Measurements from ENCODE around the gene ARV1.
A peak's percentile ranks its signal among the peaks of the same experiment; 100 is the strongest.
"Not testable (repeated sequence)": the region's sequence is repeated elsewhere in the genome, so short reads cannot be mapped to it uniquely, and the experiment has no call there.

The ARV1 gene

GRCh38 chr1:231039161-231040018, 60.5 kb downstream of the ARV1 start:
- no peak for TF ChIP-seq CTCF (IDR thresholded peaks at IDR 0.05; ENCODE audit: low read depth, low read length)
- H3K4me3 ChIP-seq (ENCODE audit: low read depth, low read length) = peak overlapping the region; percentile 67
- in situ Hi-C loops (cut with HindIII; ENCODE audit: low sequenced_read_pairs) = no loop called here
- DNase-seq (ENCODE audit: low read depth, low spot score) = peak; percentile 30

DNA sequence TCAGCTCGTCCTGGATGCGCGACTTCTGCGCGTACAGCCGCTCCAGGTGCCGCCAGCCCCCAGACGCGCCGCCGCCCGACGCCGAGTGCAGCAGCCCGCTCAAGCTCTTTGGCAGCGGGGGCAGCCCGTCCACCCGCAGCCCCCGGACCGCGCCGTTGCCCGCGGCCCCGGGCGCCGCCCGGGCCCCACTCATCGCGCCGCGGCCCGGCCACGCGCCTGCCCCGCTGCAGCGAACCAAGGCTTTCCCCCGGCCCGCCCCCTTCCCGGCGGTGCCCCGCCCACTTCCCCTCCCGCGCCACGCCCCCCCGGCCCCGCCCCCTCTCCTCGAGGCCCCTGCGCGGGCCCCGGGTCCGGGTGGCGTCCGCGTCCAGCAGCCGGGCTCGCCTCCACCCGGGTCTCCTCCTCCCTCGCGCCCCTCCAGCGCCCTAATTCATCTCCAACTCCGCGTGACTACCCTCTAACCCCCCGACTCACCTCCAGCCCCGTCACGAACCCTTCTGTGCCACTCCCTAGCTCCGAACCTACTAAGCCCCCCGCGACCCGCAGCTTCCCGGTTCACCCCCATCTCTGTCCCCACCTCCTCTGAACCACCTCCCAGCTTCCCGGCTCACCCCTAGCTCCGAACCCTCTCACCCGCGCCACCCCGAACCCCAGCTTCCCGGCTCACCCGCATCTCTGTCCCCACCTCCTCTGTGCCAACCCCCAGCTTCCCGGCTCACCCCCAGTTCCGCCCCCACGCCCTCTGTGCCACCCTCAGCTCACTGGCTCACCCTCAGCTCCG, 61.3 kb downstream of the ARV1 start, which contains the start of gene FAM89A:
FAM89A (minus strand) TSS at position 236 of the 781 bp plus-strand sequence; CDS start at position 193, 43 bp downstream.
- TF ChIP-seq CTCF (IDR thresholded peaks at IDR 0.05; ENCODE audit: low read depth, low read length) = no peak
- DNase-seq (ENCODE audit: low read depth, low spot score) = no peak
- H3K4me3 ChIP-seq (ENCODE audit: low read depth, low read length) = peak within 1 kb of the TSS; percentile 67
- in situ Hi-C loops (cut with HindIII; ENCODE audit: low sequenced_read_pairs) = no loop called here

DNA sequence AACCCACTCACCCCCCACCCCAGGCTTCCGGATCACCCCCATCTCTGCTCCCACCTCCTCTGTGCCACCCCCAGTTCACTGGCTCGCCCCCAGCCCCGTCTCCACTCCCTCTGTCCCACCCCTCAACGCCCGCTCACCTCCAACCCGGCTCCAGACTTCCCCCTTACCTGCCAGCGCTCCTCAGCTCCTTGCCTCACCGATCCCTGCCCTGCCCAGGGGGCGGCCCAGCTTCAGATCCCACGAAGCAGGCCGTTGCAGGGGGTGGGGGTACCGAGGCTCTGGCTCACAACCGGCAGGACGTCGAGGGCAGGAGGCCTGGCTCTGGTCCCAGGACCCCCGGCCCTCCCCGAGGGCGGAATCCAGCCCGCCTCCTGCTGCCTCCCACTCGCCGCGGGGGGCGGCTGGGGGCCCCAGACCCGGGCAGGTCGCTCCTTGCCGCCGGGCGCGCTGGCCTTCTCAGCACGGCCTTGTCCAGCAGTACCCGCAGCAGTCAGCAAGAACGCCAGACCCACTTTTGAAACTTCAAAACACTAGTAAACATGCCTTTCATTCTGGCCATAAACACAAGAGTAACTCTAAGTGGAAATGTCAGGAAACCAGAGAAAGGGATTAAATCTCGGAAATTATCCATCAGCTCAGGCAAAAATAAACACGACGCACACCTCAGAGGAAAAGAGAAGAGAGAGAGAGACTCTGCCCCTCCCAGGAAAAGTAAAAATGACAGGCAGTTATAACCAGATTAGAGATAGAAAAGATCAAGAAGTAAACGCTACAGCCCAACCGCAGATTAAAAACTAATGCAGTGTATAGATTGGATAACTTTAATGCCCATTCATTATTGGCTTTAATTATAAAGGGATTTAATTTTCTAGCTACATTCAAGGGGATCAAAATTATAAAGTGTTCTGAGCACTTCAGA, 62.2 kb downstream of the ARV1 start:
- DNase-seq (ENCODE audit: low read depth, low spot score) = no peak
- in situ Hi-C loops (cut with HindIII; ENCODE audit: low sequenced_read_pairs) = no loop called here
- peak overlapping the region; percentile 67 for H3K4me3 ChIP-seq (ENCODE audit: low read depth, low read length)
- no peak for TF ChIP-seq CTCF (IDR thresholded peaks at IDR 0.05; ENCODE audit: low read depth, low read length)

- DNase-seq (ENCODE audit: low read depth, low spot score) = no peak
- no peak overlapping the region for H3K4me3 ChIP-seq (ENCODE audit: low read depth, low read length)
- in situ Hi-C loops (cut with HindIII; ENCODE audit: low sequenced_read_pairs) = no loop called here
- no peak for TF ChIP-seq CTCF (IDR thresholded peaks at IDR 0.05; ENCODE audit: low read depth, low read length)
Measured at GRCh38 chr1:231041719-231042261, 62.9 kb downstream of the ARV1 start.

- no peak for TF ChIP-seq CTCF (IDR thresholded peaks at IDR 0.05; ENCODE audit: low read depth, low read length)
- DNase-seq (ENCODE audit: low read depth, low spot score) = no peak
- H3K4me3 ChIP-seq (ENCODE audit: low read depth, low read length) = no peak overlapping the region
- in situ Hi-C loops (cut with HindIII; ENCODE audit: low sequenced_read_pairs) = no loop called here
Measured at GRCh38 chr1:231044588-231044987, 65.7 kb downstream of the ARV1 start.

- no peak for TF ChIP-seq CTCF (IDR thresholded peaks at IDR 0.05; ENCODE audit: low read depth, low read length)
- in situ Hi-C loops (cut with HindIII; ENCODE audit: low sequenced_read_pairs) = no loop called here
- no peak for DNase-seq (ENCODE audit: low read depth, low spot score)
- H3K4me3 ChIP-seq (ENCODE audit: low read depth, low read length) = no peak overlapping the region
Measured at GRCh38 chr1:231045286-231045685, 66.4 kb downstream of the ARV1 start.

DNA sequence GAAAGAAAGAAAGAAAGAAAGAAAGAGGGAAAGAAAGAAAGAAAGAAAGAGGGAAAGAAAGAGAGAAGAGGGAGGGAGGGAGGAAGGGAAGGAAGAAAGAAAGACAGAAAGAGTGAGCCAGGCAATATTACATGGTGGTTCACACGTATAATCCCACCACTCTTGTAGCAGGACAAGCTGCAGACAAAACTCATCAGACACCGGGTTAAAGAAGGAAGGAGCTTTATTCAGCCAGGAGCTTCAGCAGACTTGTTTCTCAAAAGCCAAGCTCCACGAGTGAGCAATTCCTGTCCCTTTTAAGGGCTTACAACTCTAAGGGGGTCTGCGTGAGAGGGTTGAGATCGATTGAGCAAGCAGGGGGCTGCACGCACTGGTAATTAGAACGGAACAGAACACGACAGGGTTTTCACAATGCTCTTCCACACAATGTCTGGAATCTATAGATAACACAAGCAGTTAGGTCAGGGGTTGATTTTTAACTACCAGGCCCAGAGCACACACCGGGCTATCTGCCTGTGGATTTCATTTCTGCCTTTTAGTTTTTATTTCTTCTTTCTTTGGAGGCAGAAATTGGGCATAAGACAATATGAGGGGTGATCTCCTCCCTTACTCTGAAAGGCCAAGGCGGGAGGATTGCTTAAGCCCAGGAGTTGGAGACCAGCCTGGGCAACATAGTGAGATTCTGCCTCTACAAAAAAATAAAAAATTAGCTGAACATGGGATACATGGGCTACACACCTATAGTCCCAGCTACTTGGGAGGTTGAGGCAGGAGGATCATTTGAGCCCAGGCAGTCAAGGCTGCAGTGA, 67.2 kb downstream of the ARV1 start:
- in situ Hi-C loops (cut with HindIII; ENCODE audit: low sequenced_read_pairs); DNase-seq (ENCODE audit: low read depth, low spot score); H3K4me3 ChIP-seq (ENCODE audit: low read depth, low read length): not testable (repeated sequence)
